ENCODE measurements around the gene MAPK8. TPM values are rescaled to one million over a fixed set of nuclear protein-coding genes. Genes with fewer than 3 reads are reported as not detected.

MAPK8 gene
- total RNA-seq, 1 donor from 2014 or later: 40.0 TPM

DNA sequence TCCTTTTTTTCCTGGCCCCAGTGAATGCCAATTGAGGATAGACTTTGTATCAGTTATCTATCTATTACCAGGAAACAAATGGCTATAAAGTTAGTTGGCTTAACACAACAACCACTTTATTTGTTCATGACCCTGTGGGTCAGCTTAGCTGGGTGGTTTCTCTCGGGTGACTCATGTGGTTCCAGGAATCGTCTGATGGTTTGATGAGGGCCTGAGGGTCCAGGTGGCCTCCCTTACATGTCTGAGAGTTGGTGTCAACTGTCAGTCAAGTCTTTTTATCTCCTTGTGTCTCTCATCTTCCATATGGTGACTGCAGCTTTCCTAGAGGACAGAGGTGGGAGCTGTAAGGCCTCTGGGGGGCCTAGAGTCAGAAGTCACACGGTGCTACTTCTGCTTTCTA lies 15.3 kb upstream of the MAPK8 start:
- peak; percentile 18 for DNase-seq (ENCODE audit: low spot score)

DNA sequence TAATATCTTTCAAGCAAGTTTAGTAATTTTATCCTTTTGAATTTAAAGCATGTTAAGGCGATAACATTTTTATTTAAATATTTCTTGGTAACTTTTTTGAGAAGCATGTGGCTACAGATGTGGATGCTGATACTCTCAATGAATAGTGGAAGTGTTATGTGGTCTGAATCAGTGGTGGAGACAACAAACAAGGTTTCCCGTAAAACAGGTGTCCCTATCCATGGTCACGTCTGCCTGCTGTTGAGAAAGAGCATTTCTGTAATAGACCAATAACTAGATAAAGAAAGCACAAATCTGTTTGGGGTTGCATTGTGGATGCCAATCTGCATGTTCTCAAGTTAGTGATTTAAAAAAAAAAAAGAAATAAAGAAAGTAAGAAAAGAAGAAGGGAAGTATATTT lies 13.9 kb upstream of the MAPK8 start:
- no peak for DNase-seq (ENCODE audit: low spot score)

DNA sequence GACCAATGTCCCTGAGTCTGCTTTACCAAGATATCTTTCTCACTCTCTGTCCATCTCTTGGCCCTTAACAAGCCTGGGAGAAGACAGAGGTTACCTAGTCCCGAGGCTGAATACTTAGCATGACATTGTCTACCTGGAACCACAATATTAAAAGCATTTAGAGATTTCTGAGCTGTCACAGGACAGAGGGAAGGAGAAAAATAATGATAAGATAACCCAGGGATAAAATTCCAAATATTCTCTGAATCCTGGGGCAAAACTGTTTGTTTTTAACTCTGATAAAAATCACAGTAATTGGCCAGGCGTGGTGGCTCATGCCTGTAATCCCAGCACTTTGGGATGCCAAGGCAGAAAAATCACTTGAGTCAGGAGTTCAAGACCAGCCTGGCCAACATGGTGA lies 12.0 kb upstream of the MAPK8 start:
- no peak for DNase-seq (ENCODE audit: low spot score)

DNA sequence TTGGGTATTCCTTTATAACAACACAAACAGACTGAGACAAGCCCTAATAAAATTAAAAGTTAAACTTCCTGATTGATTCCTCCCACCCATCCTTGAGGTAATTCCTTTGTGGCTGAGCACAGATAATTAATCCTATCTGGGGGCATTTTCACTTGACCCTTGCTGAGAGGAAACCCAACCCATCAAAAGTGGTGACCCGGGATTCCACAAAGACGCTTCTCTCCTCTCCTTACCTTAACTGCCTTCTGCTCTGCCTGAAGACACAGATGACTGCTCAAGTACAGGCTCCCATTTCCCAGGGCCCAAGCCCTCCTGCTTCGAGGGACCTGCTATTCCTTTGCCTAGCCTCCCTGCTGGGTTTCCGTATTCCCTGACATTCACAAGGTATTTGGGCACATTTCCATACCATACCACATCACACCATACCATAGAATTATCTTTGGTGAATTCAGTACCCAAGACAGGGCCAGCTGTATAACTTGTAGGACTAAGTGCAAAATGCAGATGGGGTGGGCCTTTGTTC lies 9.8 kb upstream of the MAPK8 start:
- DNase-seq (ENCODE audit: low spot score): no peak

- DNase-seq (ENCODE audit: low spot score): no peak
Measured at GRCh38 chr10:48299066-48299465, 7.4 kb upstream of the MAPK8 start.

GRCh38 chr10:48299692-48300091 lies 6.8 kb upstream of the MAPK8 start:
- DNase-seq (ENCODE audit: low spot score): no peak

DNA sequence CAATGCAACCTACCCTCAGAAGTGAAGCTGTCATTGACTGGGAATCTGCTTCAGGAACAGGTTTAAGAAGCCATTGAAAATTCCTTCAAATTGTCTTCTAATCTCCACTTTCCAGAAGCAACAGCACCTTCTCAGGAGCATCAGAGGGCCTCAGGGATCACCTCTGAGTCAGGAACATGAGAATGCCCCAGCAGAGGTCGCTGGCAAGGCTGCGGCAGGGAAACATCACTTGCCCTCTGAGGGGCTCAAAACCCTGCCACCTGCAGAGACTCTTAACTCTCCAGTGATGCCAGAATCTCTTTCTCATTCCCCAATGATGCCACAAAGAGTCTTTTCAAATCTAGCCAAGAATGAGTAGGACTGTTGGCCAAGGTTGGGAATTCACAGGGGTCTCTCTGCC lies 5.9 kb upstream of the MAPK8 start:
- no peak for DNase-seq (ENCODE audit: low spot score)

GRCh38 chr10:48302515-48303476 lies 3.7 kb upstream of the MAPK8 start:
- no peak for DNase-seq (ENCODE audit: low spot score)

DNA sequence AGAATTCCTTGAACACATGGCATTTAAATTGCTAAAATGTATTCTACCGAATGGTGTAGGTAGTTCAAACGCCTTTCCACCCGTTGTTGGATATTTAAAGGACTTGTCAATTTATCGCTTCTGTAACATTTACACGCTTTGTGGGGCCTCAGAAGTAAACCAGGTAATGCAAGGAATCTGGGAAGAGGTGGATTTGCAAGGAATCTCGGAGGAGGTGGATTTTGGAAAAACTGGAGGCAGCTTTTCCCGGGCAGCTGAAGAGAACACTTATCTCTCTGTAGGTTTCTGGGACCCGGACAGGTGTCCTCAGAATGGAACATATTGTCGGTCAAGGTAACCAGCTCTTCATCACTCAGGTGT lies 592 bp upstream of the MAPK8 start:
- DNase-seq (ENCODE audit: low spot score): no peak

DNA sequence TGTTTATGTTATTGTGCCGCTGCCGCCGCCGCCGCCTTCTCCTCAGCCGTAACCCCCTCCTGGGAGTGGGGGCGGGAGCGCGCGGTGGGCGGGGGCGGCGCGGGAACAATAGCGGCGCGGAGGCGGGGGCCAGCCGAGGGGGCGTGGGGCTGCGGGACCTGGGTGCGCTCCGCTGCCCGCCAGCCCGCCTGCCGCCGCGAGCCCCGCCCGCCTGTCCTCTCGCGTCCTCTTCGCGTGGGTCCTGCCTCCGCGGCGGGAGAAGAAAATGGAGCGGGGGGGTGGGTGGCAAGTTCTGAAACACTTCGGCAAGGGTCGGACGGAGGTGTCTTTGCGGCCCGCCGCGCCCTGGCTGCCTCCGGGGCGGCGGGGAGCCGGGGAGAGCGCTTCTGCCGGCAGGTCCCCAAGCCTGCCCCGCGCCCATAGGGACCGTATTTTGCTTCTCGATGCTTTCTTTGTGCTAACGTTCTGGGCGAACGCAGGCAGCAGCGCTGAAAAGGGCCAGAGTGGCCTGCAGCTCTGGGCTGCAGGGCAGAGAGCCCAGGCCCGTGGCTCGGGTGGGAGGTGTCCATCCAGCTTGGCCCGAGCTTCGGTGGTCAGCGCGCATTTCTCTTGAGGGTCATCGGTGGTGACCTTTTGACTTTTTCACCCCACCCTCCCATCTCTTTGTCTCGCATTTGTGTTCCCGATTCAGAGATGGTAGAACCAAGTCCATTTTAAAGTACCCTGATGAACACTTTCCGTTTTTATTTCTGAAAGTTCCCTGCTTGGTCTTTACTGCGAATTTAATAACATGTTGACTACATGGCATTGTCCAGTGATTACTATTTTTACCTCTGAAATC lies 613 bp downstream of the MAPK8 start:
- DNase-seq (ENCODE audit: low spot score): no peak

- DNase-seq (ENCODE audit: low spot score): no peak
Measured at GRCh38 chr10:48307711-48308018, 1.2 kb downstream of the MAPK8 start.

DNA sequence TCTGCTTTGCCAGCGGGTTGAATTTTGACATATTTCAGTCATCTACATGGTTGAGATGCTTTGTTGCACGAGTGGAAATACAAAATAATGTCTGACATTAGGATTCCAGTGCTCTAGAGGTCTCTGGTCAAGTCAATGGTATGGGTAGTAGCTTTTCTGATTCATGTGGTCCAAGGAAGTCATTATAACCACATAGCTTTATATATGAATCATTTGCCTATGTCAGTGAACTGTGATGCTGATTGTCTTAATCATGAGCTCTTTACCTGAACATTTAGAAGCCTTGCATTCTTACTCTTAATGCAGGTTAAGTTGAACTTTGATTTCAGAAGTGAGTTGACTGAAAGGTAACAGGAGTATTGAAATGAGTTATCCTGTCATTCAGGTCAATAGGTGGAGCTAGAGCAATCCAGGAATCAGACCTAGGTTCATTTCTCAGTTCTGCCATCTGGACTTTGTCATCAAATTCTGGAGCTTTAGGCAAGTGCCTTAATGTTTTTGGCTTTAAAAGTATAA lies 3.3 kb downstream of the MAPK8 start:
- DNase-seq (ENCODE audit: low spot score): no peak

DNA sequence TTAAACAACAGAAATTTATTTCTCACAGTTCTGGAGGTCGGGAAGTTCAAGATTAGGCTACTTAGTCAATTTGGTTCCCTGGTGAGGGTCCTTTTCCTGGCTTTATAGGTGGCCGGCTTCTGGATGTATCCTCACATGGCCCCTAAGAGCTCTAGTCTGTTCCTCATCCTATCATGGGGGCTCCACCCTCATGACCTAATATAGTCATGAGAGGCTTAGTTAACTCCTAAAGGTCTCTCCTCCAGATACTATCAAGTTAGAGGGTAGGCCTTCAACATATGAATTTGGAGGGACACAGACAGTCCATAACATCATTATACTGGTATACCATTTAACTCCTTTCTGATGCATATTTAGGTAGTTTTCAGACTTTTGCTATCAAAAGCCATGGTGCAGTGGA lies 7.6 kb downstream of the MAPK8 start:
- no peak for DNase-seq (ENCODE audit: low spot score)

GRCh38 chr10:48316236-48316635 lies 9.8 kb downstream of the MAPK8 start:
- DNase-seq (ENCODE audit: low spot score): no peak

- no peak for DNase-seq (ENCODE audit: low spot score)
Measured at GRCh38 chr10:48317321-48317990, 11.0 kb downstream of the MAPK8 start.

GRCh38 chr10:48322017-48322416 lies 15.5 kb downstream of the MAPK8 start:
- DNase-seq (ENCODE audit: low spot score): no peak

DNA sequence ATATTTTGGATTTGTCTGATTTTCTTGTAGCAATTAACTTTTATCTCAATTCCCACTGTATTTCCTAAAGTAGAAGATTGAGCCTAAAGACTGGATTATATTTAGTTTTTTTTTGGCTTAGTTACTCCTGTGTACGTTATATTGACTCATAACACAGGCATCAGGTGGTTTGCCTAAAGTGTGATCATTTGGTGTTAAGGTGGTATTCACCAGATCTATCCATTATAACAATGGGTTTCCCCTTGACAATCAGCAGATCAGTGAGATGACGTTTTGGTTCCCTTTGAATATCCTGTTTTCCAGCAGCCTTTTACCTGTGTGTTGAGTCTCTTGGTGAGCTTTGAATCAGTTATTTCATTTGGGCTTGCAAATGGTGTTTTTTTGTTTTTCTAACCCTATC lies 18.1 kb downstream of the MAPK8 start:
- DNase-seq (ENCODE audit: low spot score): no peak

- no peak for DNase-seq (ENCODE audit: low spot score)
Measured at GRCh38 chr10:48330269-48330668, 23.8 kb downstream of the MAPK8 start.

DNA sequence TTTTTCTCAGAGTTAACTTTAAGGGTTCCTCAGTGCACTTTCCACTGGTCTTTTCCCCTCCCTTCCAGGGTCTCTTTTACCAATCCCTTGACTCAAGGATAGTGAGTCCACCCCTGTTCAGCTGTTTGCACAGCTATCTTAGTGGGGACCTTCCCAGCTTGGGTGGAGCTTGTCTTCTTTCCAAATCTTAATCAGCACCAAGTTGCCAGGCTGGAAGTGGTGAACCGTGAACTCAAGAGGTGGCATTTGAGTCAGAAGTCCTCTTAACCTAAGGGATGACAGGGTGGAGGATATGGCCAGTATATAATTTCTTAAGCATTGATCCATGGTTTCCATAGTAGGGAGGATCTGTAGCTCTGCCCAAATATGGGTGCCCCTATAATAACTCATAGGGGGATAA lies 25.0 kb downstream of the MAPK8 start:
- no peak for DNase-seq (ENCODE audit: low spot score)

DNA sequence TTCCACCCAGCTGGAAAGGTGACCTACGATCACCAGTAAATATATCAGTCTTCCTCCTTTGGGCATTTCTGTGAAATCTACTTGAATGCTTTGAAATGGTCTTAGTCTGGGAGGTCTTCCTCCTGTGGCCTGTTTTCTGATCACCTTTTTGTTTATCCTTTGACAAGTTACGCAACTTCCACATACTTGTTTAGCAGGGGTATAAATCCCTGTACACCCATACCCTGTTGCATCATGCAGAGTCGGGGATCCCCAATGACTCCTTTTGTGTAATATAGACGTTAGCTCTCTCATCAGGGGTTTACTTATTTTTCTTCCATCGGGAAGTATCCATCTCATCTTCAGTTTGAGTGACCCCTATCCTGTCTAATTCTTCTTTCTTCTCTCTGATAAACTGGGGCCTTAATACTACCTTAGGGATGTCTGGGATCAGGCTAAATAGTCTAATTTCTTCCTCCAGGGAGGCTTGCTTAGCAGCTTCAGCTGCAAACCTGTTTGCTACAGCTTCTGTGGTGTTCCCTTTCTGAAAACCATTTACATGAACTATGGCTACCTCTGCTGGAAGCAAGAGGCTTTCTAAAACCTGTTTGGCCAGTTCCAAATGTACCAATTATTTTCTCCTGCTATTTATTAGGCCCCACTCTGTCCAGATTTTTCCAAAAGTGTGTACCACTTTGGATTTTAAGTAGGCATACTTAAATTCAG lies 25.8 kb downstream of the MAPK8 start:
- DNase-seq (ENCODE audit: low spot score): no peak

DNA sequence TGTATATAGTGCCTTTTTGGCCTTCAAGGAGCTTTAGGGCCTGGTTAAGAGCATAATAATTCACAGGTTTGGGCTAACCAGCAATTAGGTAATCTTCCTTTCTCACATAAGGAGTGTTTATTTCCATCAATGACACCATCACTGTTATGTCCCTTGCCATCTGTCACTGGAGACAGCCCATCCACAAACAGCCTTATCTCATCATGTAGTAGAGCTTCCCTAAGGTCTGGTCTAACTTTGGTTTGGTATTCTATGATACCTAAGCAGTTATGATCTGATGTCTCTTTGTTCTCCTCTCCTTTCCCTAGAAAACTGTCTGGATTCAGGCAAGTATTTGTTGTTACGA lies 26.4 kb downstream of the MAPK8 start:
- no peak for DNase-seq (ENCODE audit: low spot score)

GRCh38 chr10:48333856-48334255 lies 27.4 kb downstream of the MAPK8 start:
- DNase-seq (ENCODE audit: low spot score): no peak

Data from mucosa of gallbladder (tissue), 1 donor.